HG03064 (cell line): ENCODE data around the gene IL17RB.

Experiments used
- ATAC-seq: cut with Tn5 transposase; IDR thresholded peaks from one replicate; pipeline ENCODE4 v1.9.1; 2021; ENCODE audit warnings: low read depth; ENCODE audit not compliant: unreplicated experiment

Gene IL17RB, protein sequence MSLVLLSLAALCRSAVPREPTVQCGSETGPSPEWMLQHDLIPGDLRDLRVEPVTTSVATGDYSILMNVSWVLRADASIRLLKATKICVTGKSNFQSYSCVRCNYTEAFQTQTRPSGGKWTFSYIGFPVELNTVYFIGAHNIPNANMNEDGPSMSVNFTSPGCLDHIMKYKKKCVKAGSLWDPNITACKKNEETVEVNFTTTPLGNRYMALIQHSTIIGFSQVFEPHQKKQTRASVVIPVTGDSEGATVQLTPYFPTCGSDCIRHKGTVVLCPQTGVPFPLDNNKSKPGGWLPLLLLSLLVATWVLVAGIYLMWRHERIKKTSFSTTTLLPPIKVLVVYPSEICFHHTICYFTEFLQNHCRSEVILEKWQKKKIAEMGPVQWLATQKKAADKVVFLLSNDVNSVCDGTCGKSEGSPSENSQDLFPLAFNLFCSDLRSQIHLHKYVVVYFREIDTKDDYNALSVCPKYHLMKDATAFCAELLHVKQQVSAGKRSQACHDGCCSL

GRCh38 chr3:53846134-53846850 lies at the start of gene IL17RB, which contains the start of gene CHDH:
IL17RB (plus strand) TSS chr3:53846568; CDS start chr3:53846589, 21 bp downstream.
CHDH (minus strand) TSS chr3:53846419; CDS start chr3:53824008, 22,411 bp downstream.
- peak; percentile 32 for ATAC-seq

DNA sequence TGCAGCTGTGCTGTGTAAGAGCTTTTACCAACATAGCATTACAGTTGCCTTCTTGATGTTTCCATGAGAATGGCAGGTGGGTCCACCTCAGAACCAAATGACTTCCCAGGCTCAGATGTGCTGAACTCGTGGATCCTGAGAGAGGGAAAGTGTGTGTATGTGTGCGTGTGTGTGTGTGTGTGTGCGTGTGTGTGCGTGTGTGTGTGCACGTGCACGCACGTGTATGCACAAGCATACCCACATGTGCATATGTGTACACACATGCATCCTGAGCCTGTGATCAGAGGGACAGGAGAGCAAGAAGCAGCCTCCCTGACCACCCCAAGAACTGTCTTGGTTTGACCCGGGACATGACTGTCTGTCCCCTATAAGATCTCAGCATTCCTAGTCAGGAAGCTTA lies 48.2 kb upstream of the IL17RB start:
- no peak for ATAC-seq

DNA sequence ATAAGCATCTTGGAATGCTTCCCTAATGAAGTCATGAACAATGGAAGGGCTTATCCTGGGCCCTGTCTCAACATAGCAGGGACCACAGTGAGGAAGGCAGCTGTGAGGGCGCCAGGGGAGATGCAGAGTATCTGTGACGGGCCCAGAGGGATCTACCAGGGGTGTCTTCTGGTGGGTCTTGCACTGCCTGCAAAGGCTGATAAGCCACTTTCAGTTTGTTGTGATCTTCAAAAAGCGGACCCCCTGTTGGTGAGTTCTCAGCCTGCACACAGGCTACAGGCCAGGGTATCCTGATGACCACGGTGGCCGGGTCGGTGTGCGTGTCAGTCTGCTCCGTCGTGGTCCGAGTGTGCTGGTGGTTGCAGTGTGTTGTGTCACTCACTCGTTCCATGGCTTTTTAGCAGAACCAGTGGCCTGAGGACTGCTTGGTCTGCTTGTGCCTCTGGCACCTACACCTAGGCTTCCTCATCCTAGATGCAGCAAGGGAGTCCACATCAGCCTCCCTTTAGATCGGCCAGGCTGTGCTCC lies 47.0 kb upstream of the IL17RB start:
- no peak for ATAC-seq

DNA sequence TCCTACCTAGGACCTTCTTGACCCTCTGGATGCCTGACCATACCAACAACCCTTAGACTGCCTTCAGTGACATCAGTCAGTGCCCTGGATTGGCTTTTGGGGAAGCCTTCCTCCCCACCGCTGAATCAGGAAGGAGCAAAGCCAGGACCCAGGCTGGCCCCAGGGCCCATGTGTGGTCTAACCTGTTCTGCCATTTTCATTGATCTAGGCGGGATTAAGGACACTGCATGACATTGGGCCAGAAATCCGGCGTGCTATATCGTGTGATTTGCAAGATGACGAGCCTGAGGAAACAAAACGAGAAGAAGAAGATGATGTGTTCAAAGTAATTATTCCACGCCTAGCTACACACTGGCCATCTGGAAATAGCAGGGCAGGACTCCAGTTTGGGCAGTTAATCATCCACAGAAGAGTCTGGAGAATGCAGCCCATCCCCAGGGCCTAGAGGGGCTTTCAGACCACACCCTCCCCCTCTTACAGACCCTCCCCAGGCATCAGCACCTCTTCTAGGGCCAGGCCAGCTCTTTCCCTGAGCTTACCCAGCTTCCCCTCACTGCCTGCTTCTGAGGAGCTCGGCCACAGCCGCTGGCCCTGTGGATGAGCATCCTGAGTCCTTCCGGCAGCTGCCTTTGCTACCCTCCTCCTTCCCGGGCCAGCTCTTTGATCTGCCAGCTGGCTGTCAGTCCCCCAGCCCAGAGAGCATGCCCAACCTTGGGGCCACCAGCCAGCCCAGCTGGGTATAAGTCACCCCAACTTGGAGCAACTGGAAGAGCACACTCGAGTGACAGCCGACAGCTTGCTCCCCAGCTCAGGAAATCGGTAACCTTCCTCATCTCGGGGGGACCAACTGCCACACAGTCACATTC lies 46.1 kb upstream of the IL17RB start:
- no peak for ATAC-seq

DNA sequence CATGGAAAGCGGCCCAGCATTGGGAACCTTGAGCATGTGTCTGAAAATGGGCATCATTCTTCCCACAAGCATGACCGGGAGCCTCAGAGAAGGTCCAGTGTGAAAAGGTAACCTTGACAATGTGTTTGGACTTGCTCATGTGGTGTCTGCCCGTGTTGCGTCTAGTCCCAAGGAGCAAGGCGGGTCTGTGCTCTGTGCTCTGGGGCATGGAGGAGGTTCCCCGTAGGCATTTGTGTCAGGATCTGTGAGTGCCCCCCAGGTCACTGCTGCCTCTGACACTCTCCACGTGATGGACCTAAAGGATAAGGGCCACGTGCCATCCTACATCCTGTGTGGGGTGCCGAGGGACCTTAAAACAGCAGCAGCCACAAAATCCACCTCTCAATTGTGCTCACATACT lies 45.0 kb upstream of the IL17RB start:
- ATAC-seq = no peak

- no peak for ATAC-seq
These were observed 44.0 kb upstream of the IL17RB start for GRCh38 chr3:53802256-53802880.

- ATAC-seq = no peak
These were observed 43.1 kb upstream of the IL17RB start for GRCh38 chr3:53803124-53803815.

- ATAC-seq = no peak
These were observed 42.3 kb upstream of the IL17RB start for GRCh38 chr3:53803816-53804695.

- ATAC-seq = no peak
These were observed 41.5 kb upstream of the IL17RB start for GRCh38 chr3:53804697-53805462.

DNA sequence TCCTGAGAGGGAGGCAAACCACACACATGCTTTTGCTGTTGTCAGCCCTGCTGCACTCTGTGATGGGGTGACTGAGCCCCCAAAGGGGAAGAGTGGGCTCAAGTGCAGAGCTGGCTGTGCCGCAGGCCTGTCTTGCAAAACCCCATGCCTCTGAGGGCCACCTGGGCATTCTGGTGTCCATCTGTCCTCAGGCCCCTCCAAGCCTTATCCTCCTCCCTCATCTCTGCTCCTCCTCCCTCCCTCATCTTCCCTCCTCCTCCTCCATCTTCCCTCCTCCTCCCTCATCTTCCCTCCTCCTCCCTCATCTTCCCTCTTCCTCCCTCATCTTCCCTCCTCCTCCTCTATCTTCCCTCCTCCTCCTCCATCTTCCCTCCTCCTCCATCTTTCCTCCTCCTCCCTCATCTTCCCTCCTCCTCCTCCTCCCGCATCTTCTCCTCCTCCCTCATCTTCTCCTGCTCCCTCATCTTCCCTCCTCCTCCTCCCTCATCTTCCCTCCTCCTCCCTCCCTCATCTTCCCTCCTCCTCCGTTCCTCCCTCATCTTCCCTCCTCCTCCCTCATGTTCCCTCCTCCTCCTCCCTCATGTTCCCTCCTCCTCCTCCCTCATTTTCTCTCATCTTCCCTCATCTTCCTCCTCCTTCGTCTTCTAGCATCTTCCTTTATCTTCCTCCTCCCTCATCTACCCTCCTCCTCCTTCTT lies 40.8 kb upstream of the IL17RB start:
- no peak for ATAC-seq

DNA sequence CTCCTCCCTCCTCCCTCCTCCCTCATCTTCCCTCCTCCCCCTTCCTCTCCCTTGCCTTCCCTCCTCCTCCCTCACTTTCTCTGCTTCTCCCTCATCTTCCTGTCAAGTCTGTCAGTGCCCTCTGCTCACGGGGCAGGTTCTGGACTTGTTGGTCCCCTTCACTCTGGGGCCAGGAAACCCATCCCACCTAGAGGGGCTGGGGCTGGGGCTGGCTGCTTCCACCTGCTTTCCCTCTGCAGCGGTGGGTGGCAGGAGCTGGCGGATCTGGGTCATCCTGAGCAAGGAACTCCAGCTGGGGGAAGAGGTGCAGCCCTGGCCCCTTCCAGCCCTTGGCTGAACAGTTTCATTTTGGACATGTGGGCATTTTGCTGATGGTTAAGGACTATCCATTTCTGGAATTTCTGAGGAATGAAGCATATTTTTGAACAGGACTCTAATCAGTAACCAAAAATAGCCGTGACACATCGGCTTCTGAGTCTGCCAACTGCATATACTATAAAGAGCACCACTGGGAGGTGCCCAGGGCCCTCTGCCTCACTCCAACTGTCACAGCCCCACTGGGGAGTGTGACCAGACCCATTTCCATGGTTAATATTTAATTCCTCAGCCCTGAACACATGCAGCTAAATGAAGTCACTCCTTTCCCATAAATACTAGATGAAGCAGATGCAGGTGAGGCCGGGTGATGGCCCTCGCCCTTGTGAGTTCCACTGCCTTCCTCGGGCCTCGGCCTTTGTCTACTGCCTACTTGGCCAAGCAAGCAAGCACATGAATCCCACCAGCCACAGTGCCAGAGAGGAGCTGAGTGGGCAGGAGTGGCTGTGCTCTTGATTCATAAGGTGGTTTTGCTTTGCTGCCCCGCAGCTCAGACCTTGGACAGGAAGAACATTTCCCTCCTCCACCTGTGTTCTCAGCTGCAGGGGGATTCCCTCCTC lies 39.9 kb upstream of the IL17RB start:
- ATAC-seq = no peak

GRCh38 chr3:53807117-53807810 lies 39.1 kb upstream of the IL17RB start:
- no peak for ATAC-seq

GRCh38 chr3:53808496-53808895 lies 37.9 kb upstream of the IL17RB start:
- no peak for ATAC-seq

DNA sequence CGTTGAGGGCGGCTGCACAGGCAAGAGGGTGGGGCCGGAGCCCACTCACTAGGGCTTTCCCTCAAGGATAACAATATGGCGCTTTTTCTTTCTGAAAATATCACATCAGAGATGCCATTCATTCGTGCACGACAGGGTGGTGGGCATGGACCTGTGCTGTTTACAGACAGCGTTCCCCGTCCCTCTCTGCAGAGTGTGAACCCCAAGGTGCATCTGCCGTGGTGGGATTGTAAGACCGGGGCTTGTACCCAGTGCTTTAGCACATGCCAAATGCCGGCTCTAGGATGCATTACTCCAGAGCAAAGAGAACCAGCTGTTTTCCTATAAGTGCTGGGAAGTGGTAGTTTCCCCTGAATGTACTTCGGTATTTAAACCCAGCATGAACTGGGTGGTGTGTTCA lies 37.1 kb upstream of the IL17RB start:
- ATAC-seq = no peak

- no peak for ATAC-seq
These were observed 36.5 kb upstream of the IL17RB start for GRCh38 chr3:53809764-53810400.
